ENCODE measurements around the gene AVPR2.

- TF ChIP-seq, protein P1, sequence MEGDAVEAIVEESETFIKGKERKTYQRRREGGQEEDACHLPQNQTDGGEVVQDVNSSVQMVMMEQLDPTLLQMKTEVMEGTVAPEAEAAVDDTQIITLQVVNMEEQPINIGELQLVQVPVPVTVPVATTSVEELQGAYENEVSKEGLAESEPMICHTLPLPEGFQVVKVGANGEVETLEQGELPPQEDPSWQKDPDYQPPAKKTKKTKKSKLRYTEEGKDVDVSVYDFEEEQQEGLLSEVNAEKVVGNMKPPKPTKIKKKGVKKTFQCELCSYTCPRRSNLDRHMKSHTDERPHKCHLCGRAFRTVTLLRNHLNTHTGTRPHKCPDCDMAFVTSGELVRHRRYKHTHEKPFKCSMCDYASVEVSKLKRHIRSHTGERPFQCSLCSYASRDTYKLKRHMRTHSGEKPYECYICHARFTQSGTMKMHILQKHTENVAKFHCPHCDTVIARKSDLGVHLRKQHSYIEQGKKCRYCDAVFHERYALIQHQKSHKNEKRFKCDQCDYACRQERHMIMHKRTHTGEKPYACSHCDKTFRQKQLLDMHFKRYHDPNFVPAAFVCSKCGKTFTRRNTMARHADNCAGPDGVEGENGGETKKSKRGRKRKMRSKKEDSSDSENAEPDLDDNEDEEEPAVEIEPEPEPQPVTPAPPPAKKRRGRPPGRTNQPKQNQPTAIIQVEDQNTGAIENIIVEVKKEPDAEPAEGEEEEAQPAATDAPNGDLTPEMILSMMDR (tag by site-specific recombination; IDR thresholded peaks at IDR 0.05) = no peak
- TF ChIP-seq REST (tag by site-specific recombination; IDR thresholded peaks at IDR 0.05) (no peak), ZBTB8A (tag by site-specific recombination; IDR thresholded peaks at IDR 0.05) (no peak), ZBTB1 (tag by site-specific recombination; IDR thresholded peaks at IDR 0.05) (no peak), ZBTB26 (tag by site-specific recombination; optimal IDR thresholded peaks at IDR 0.05) (no peak), ZNF501 (tag by site-specific recombination; IDR thresholded peaks at IDR 0.05) (no peak), SP2 (tag by site-specific recombination; IDR thresholded peaks at IDR 0.05) (no peak), ZNF214 (tag by site-specific recombination; IDR thresholded peaks at IDR 0.05; ENCODE audit: borderline replicate concordance) (no peak), ZSCAN30 (tag by site-specific recombination; IDR thresholded peaks at IDR 0.05) (no peak), HOXA7 (CRISPR knock-in tag; IDR thresholded peaks at IDR 0.05; ENCODE audit: borderline replicate concordance) (no peak)
- TF ChIP-seq, protein P2, sequence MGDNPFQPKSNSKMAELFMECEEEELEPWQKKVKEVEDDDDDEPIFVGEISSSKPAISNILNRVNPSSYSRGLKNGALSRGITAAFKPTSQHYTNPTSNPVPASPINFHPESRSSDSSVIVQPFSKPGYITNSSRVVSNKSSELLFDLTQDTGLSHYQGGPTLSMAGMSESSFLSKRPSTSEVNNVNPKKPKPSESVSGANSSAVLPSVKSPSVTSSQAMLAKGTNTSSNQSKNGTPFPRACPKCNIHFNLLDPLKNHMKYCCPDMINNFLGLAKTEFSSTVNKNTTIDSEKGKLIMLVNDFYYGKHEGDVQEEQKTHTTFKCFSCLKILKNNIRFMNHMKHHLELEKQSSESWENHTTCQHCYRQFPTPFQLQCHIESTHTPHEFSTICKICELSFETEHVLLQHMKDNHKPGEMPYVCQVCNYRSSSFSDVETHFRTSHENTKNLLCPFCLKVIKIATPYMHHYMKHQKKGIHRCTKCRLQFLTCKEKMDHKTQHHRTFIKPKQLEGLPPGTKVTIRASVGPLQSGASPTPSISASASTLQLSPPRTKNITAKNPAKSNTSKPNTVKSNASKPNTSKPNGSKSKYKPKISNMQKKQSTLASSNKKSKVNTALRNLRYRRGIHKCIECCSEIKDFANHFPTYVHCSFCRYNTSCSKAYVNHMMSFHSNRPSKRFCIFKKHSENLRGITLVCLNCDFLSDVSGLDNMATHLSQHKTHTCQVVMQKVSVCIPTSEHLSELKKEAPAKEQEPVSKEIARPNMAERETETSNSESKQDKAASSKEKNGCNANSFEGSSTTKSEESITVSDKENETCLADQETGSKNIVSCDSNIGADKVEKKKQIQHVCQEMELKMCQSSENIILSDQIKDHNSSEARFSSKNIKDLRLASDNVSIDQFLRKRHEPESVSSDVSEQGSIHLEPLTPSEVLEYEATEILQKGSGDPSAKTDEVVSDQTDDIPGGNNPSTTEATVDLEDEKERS (tag by site-specific recombination; IDR thresholded peaks at IDR 0.05) = no peak
These were observed 43.6 kb downstream of the AVPR2 start for GRCh38 chrX:153948002-153948466.
